ENCODE results near the gene DYNAP.

DYNAP gene

DNA sequence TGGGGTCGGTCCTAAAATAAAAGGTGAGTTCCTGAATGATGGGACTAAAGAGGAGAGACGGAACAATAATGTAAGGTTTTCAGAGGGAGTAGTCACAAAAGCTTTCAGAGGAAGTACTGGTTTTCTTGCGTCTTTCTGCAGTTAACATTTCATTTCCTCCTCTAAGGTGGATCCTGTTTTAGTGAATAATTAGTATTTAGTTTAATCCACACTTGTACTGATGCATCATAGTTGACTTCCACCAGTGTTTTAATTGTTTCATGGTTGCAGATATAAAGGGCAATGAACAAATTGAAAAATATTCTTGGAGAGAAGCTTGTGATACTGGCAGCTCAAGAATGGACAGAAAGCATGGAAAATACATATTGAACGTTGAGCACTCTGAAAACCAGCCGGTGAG lies at the start of gene DYNAP:
TSS of gene DYNAP (plus strand) at position 301 of the 400 bp plus-strand sequence. CDS start at position 339, 38 bp downstream.
- DNase-seq, result no peak

GRCh38 chr18:54551590-54551989 lies 39.5 kb upstream of the DYNAP start:
- no peak for DNase-seq

- DNase-seq, result no peak
Observed at GRCh38 chr18:54555286-54555685, 35.8 kb upstream of the DYNAP start.

DNA sequence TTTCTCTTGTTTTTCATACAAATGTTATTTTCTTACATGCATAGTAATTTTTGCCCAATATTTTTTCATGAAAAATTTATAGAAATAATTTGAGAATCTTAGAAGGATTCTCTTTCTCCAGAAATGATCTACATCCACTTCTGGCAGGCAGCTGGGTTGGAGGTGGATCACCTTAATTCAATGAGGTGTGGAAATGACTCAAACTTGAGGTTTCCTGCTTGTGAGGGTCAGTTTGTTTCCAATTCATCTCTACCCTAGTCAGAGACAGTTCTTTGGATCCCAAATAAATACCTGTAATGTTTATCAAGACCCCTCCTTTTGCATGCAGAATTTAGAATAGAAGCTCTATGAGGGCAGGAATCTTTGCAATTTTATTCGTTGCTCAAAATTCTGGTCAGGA lies 35.0 kb upstream of the DYNAP start:
- no peak for DNase-seq

DNA sequence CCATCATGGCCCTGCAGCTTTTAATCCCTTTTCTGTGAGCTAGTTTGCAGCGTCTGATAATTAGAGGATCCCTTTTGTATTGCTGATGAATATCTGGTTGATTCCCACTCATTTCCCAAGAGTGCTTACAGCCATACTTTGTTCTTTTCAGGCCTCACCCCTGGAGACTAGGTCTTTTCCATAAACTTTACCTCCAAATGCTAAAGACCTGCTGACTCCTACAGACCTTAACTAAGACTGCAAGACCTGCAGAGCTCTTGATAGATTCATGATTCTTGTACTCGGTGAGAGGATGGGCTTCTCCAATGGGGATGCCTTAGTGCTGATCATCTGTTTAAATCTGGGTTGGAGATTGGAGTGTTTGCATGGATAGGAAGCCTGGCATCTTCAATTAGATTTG lies 33.1 kb upstream of the DYNAP start:
- no peak for DNase-seq

- DNase-seq, result peak; percentile 6 to 82 (median 30)
Observed at GRCh38 chr18:54558609-54559585, 32.1 kb upstream of the DYNAP start.

DNA sequence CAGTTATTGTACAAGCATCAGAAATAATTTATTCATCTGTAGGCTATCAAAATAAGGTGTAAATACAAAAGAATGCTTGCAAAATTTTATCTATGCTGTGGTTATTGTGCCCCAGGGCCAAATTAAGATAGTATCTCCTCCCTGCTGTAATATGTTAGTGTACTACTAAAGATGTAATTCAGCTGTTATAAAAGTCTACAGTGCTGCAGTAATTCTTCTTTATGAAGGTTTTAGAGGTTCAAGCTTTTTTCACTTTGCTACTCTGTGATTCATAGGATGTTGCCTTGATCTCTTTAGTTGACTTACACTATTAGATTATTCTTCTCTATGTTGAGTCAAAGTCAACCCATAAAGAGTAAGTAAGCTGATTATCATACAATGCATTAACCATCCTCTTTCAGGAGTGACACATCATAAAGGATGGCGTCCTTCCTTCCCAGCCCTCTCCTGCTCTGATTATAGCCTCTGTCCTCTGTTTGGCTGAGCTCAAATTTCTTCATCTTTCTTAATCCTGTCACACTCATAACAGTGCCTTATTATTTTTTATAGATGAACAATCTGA lies 29.3 kb upstream of the DYNAP start:
- DNase-seq, result no peak

DNA sequence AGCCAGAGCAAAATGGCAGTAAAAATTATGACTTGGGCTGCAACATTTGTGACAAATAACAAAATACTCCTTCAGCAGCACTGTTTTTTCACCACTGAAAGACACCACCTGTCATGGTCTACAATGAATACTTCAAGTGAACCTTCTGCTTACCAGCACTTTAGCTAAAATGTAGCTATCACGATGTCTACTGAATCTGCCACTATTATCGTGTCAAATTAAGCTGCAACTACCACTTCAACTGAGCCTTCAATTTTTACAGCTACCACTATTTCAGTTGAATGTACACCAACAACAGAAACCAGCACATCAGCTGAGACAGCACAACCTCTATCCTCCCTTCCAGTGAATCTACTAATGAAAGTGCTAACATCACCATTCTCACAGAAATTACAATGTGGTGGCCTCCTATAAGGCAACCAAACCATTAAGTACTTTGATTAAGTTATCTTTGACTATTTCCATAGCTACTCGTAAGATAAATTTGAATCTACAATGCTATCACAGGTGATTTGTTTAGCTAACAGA lies 10.8 kb upstream of the DYNAP start:
- no peak for DNase-seq

- no peak for DNase-seq
Observed at GRCh38 chr18:54584065-54584464, 7.0 kb upstream of the DYNAP start.

DNA sequence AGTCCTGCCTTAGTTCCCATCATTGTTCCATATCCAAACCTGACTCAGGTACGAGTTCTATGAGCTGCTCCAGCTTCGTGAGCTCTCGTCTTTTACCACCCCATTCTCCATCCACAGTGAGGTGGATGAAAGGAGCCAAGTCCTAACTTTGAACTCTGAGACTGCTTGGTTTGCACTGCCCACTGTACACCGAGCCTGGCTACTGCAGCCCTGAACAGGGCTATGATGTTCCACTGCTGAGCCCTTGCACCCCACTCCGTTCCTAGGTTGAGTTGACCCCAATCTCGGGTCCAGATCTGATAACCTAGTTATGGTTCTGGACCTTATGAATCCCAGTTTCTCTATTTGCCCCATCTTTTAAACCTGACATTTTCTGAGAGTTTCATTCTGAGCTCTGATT lies 5.3 kb upstream of the DYNAP start:
- no peak for DNase-seq

- no peak for DNase-seq
Observed at GRCh38 chr18:54604211-54604610, 13.2 kb downstream of the DYNAP start.

GRCh38 chr18:54606835-54607212 lies 15.8 kb downstream of the DYNAP start:
- DNase-seq, result peak in 1 of 3 experiments; percentile 77

DNA sequence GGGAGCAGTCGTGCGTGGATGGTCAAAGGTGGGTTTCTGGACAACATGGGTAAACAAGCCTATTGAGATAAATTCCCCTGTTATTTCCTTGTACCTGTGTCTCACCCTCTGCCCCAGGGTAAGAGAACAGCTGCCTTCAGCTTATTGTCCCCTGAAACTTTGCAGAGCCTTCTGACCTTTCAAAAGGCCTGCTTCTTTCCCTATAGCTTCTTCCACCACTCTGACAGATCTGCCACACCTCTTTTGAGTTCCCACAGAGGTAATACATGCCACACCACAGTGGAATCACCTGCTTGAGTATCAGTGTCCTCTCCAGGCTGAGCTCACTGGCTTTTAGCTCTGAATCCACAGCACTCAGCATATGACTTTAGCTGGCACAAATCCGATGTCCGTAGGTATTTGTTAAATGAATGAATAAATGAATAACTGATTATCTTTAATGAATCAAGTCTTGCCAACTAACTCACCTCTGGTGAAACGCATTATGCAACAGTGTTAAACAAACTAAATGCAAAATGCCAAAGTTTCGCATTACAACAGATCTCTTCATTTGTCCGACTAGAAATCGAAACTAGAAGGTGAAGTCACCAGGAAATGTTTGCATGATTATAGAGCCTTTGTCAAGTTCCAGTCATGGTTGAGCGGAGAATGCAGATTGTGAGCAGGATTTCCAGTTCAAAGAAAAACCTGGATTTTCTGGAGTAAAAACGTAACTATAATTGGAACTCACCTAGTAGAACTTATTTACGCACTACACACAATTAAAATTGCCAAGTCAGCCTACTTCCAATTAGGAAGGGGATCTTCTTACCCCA lies 16.4 kb downstream of the DYNAP start:
- DNase-seq, result peak; percentile 45 to 80 (median 77)

GRCh38 chr18:54608028-54608642 lies 17.1 kb downstream of the DYNAP start:
- DNase-seq, result no peak

DNA sequence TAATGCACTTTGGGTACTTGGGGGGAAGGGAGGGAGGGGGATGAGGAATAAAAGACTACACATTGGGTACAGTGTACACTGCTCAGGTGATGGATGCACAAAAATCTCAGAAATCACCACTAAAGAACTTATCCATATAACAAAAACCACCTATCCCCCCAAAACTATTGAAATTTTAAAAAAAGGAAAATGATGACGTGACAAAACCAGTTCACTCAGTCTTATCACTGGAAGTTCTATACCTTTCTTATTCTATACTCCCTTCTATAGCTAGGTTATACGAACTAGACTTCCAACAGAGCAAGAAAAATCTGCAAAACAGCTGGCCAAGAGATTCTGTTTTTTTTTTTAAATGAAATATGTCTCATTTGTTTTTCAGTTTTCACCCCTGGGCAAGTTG lies 20.8 kb downstream of the DYNAP start:
- DNase-seq, result no peak

GRCh38 chr18:54612237-54612636 lies 21.2 kb downstream of the DYNAP start:
- DNase-seq, result peak in 2 of 3 experiments; percentile 22 to 50

GRCh38 chr18:54613174-54613573 lies 22.1 kb downstream of the DYNAP start:
- no peak for DNase-seq

- no peak for DNase-seq
Observed at GRCh38 chr18:54616220-54616848, 25.3 kb downstream of the DYNAP start.

GRCh38 chr18:54622084-54622483 lies 31.0 kb downstream of the DYNAP start:
- DNase-seq, result no peak

DNA sequence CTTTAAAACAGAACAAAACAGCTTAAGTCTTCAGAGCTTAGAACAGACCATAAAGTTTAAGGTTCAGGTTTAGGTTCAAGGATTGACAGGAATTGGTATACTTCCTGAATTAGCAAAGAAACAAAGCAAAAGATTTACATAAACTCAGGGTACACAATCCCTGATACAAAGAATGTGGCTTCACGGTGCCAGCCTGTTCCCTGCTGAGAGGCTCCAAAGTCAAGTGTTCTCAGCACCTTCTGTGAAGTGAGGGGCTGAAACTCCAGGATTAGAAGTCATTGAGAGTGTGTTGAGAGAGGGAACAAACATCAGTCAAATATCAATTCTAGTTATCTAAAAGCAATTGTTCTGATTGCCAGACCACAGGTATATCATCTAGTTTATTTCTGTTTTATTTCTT lies 35.7 kb downstream of the DYNAP start:
- DNase-seq, result no peak

- DNase-seq, result no peak
Observed at GRCh38 chr18:54630963-54631362, 39.9 kb downstream of the DYNAP start.

DNA sequence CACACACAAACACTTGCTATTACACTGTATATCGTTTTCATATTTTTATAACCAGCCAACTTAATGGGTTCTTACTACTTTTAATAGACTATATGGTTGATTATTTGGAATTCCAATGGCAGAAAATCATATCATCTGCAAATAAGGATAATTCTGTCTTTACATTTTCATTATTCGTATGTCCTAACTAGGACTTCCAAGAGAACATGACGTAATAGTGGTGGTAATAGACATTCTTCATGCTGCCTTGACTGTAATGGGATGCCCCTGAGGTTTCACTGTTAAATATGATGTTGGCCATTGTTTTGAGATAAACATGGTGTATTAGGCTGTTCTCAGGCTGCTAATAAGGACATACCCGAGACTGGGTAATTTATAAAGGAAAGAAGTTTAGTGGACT lies 45.2 kb downstream of the DYNAP start:
- DNase-seq, result no peak
